ENCODE data around the gene CUBN. TPM values are rescaled to one million over a fixed set of nuclear protein-coding genes. Genes with fewer than 3 reads are reported as not detected.

CUBN gene
- total and polyA plus RNA-seq, 8 donors = 1.5 to 6.8 (median 3.8) TPM

Other genes with a start within 250 kb of the CUBN start
- 10 to 100 TPM in 1 of 2 donors, 1 to 10 TPM in 1; 6.6 to 11.5 TPM for gene TRDMT1, start 71.9 kb upstream of the CUBN start, total RNA-seq
- gene TRDMT1, start 71.9 kb upstream of the CUBN start, polyA plus RNA-seq (ENCODE audit: insufficient read length in 6 of 6) = 10 to 100 TPM; 10.2 to 18.4 (median 14.8) TPM
- gene VIM, start 98.4 kb upstream of the CUBN start, total RNA-seq = 1,000 to 10,000 TPM; 1,589 to 1,774 TPM
- 1,000 to 10,000 TPM; 1,695 to 2,224 (median 1,974) TPM for gene VIM, start 98.4 kb upstream of the CUBN start, polyA plus RNA-seq (ENCODE audit: insufficient read length in 6 of 6)